Neuronal stem cell (in vitro differentiated cells): ENCODE results near the gene SNX25.

ENCODE experiments used
- DNase-seq: peaks from one replicate; pipeline ENCODE4 v3.0.0-alpha.2; 2013; ENCODE audit warnings: low spot score
- H2AFZ ChIP-seq: one replicate; pipeline ENCODE4 v1.6.1; 2013; ENCODE audit warnings: mild to moderate bottlenecking, low read length, inconsistent platforms
- H2AK5ac ChIP-seq: 2 replicates; pipeline ENCODE4 v1.6.1; 2013; ENCODE audit warnings: low read depth, mild to moderate bottlenecking, inconsistent platforms, low read length, moderate library complexity, mixed read lengths
- H2BK120ac ChIP-seq: 2 replicates; pipeline ENCODE4 v1.6.1; 2013; ENCODE audit warnings: low read depth, mild to moderate bottlenecking, inconsistent platforms, low read length, moderate library complexity, mixed read lengths
- H2BK12ac ChIP-seq: one replicate; pipeline ENCODE4 v1.6.1; 2013; ENCODE audit warnings: low read length, inconsistent platforms
- H2BK15ac ChIP-seq: 2 replicates; pipeline ENCODE4 v1.6.1; 2013; ENCODE audit warnings: mild to moderate bottlenecking, low read length, inconsistent platforms, mixed read lengths
- H2BK5ac ChIP-seq: one replicate; pipeline ENCODE4 v1.6.1; 2013; ENCODE audit warnings: inconsistent platforms, mild to moderate bottlenecking, low read length, moderate library complexity
- H3K14ac ChIP-seq: one replicate; pipeline ENCODE4 v1.6.1; 2013; ENCODE audit warnings: low read length, inconsistent platforms
- H3K18ac ChIP-seq: 2 replicates; pipeline ENCODE4 v1.6.1; 2013; ENCODE audit warnings: low read length, inconsistent platforms
- H3K23ac ChIP-seq: 2 replicates; pipeline ENCODE4 v1.6.1; 2013; ENCODE audit warnings: low read depth, mild to moderate bottlenecking, mixed read lengths, low read length, inconsistent platforms; ENCODE audit not compliant: poor library complexity
- H3K27ac ChIP-seq: replicated peaks from 3 replicates; pipeline ENCODE4 v1.5.1; 2013; ENCODE audit warnings: low read length, inconsistent platforms
- H3K27me3 ChIP-seq, 3 experiments: 2 replicates each; pipeline ENCODE4 v1.6.1; 2013; ENCODE audit warnings: low read length in 3 of 3, mild to moderate bottlenecking in 2 of 3, inconsistent platforms in 1 of 3, low read depth in 1 of 3, mixed read lengths in 1 of 3, moderate library complexity in 1 of 3; ENCODE audit not compliant: control insufficient read depth in 3 of 3, insufficient read depth in 3 of 3
- H3K36me3 ChIP-seq, 2 donors: replicated peaks in 1 of 2; 2 replicates each; pipeline ENCODE4 v1.6.1; 2013; ENCODE audit warnings: low read length in 2 of 2; ENCODE audit not compliant: control insufficient read depth in 2 of 2, insufficient read depth in 2 of 2
- H3K4ac ChIP-seq: 2 replicates; pipeline ENCODE4 v1.6.1; 2013; ENCODE audit warnings: inconsistent platforms, mild to moderate bottlenecking, low read length, moderate library complexity
- H3K4me1 ChIP-seq, 2 donors: 1 replicate in 1 of 2; 2 replicates in 1 of 2; pipeline ENCODE4 v1.6.1; 2013; ENCODE audit warnings: low read length in 2 of 2, low read depth in 1 of 2; ENCODE audit not compliant: control insufficient read depth in 2 of 2, insufficient read depth in 1 of 2
- H3K4me2 ChIP-seq: one replicate; pipeline ENCODE4 v1.6.1; 2013; ENCODE audit warnings: mild to moderate bottlenecking, low read length, inconsistent platforms; ENCODE audit not compliant: insufficient read depth, poor library complexity, severe bottlenecking
- H3K4me3 ChIP-seq, 2 donors: 2 replicates each; pipeline ENCODE4 v1.5.1; 2013; ENCODE audit warnings: low read length in 2 of 2, mild to moderate bottlenecking in 2 of 2, inconsistent platforms in 1 of 2, moderate library complexity in 1 of 2
- H3K79me1 ChIP-seq: one replicate; pipeline ENCODE4 v1.6.1; 2013; ENCODE audit warnings: low read depth, mild to moderate bottlenecking, inconsistent platforms, low read length, moderate library complexity
- H3K9ac ChIP-seq: one replicate; pipeline ENCODE4 v1.6.1; 2013; ENCODE audit warnings: mild to moderate bottlenecking, low read depth, low read length, inconsistent platforms; ENCODE audit not compliant: poor library complexity
- H3K9me3 ChIP-seq, 2 donors: replicated peaks in 1 of 2; 2 replicates each; pipeline versions ENCODE3 to v1.6.1; 2013; ENCODE audit warnings: low read length in 2 of 2, mild to moderate bottlenecking in 2 of 2, inconsistent platforms in 1 of 2, low read depth in 1 of 2, mixed read lengths in 1 of 2, moderate library complexity in 1 of 2; ENCODE audit not compliant: control insufficient read depth in 2 of 2, insufficient read depth in 1 of 2
- H4K8ac ChIP-seq: one replicate; pipeline ENCODE4 v1.6.1; 2013; ENCODE audit warnings: low read depth, mild to moderate bottlenecking, inconsistent platforms, low read length, moderate library complexity
- H4K91ac ChIP-seq: one replicate; pipeline ENCODE4 v1.6.1; 2013; ENCODE audit warnings: low read length, low read depth, mild to moderate bottlenecking, inconsistent platforms; ENCODE audit not compliant: poor library complexity
- WGBS, 2 donors: extraction: QIAGEN DNeasy Blood & Tissue Kit; methylation state at CpG; one replicate each; pipeline ENCODE4 v1.1.7; 2013; ENCODE audit warnings: missing lambda C conversion rate in 2 of 2, mixed read lengths in 1 of 2; ENCODE audit not compliant: insufficient read length in 2 of 2, insufficient replicate concordance in 1 of 2; ENCODE audit errors: extremely low coverage in 2 of 2; 5-methylcytosine and 5-hydroxymethylcytosine counted together

SNX25 gene

DNA sequence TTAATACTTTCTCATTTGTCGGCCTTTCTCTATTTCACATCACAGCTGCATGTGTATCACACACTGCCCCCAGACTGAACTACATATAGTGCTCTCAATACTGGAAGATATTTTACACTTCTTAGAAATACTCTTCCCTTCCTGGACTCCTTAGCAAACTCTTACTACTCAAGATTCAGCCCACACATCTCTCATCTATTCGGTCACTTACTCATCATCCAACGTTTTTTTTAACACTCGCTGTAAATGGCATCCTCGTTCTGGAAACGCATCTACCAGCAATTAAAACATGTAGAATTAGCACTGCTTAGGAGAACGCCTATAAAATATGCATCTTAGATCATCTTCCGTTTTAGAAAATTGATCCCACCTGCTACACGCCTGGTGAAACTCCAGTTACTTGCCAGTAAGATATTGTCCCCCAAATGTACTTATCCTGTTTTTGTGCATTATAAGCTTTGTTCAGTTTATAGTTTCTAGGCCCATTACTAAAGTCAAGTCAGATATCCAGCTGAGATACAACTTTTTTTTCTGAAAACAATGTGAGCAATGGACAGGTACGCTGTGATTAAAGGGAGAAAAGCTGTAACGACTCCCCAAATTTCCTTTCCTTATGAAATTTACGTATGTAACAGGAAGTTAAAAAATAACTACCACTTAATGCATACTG, 185.3 kb downstream of the SNX25 start:
- H3K27me3 ChIP-seq = no peaks in the 10 kb centered on the region
- no peak overlapping the region for H3K9ac ChIP-seq
- no peak overlapping the region for H3K27ac ChIP-seq
- no peak overlapping the region for H2BK15ac ChIP-seq
- H3K9me3 ChIP-seq = peaks cover 2 to 3% of the 10 kb centered on the region in 2 donors
- no peak overlapping the region for H3K4ac ChIP-seq
- DNase-seq = no peak
- no peak overlapping the region for H2AK5ac ChIP-seq
- no peaks in the 10 kb centered on the region for H3K79me1 ChIP-seq
- H3K36me3 ChIP-seq = peaks cover 0 to 11% of the 10 kb centered on the region in 2 donors
- H2BK12ac ChIP-seq = no peak overlapping the region
- no peak overlapping the region for H4K8ac ChIP-seq
- H3K14ac ChIP-seq = no peak overlapping the region
- no peak overlapping the region for H3K18ac ChIP-seq
- no peak overlapping the region for H2BK5ac ChIP-seq
- no peak overlapping the region for H2BK120ac ChIP-seq
- H4K91ac ChIP-seq = no peak overlapping the region
- WGBS, 2 donors = 100% methylated on average over 2 to 3 of the region's 12 CpGs
- peak overlapping the region in 1 of 2 donors; percentile 16 for H3K4me3 ChIP-seq
- H3K4me2 ChIP-seq = no peak overlapping the region
- H3K4me1 ChIP-seq = peaks cover 4 to 5% of the 10 kb centered on the region in 2 donors
- H2AFZ ChIP-seq = no peak overlapping the region
- no peak overlapping the region for H3K23ac ChIP-seq

DNA sequence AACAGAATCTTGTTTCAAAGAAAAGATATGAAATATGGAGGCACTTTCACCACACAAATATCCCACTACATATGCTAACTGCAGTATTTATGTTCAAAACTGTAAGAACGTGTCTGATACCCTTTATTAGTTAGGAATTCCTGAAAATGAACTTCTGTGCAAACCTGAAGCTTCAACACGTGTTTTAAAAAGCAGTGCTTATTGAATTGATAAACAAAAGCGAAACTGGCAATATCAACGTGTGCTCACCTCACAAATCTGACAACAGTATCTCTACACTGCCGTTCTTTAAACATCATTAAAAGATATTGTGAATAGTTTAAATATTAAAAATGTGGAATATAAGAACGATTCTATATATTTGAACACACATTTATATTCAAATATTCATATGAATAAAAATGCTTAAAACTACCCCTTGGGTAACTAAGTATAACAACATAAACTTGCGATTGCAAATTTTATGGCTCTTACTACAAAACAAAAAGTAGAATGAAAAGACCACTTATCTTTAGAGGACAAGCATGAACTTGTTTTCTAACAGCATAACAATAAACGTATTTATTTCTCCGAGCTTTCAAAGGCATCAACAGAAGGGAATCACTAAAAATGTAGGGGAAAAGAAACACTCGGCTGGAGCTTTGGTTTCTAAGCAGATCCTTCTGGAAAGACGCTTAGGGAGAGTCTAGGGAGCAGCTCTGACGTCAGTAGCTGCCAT, 186.0 kb downstream of the SNX25 start, which contains the start of gene LRP2BP:
Gene LRP2BP, minus strand, starts transcription at position 687 of the 718 bp plus-strand sequence. CDS start 17,738 bp downstream, outside the sequence.
- WGBS, 2 donors = no CpG with 5 or more reads among the region's 12 CpGs
- H3K9ac ChIP-seq = peak within 1 kb of the TSS; percentile 81
- H3K4me3 ChIP-seq = peak within 1 kb of the TSS; percentile 56 to 88
- H3K79me1 ChIP-seq = no peaks in the 10 kb centered on the region
- H4K8ac ChIP-seq = no peak within 1 kb of the TSS
- H2BK120ac ChIP-seq = peak within 1 kb of the TSS; percentile 72
- peak within 1 kb of the TSS; percentile 82 for H3K14ac ChIP-seq
- H4K91ac ChIP-seq = peak within 1 kb of the TSS; percentile 72
- H3K18ac ChIP-seq = peak within 1 kb of the TSS; percentile 98
- peak within 1 kb of the TSS; percentile 58 for H2BK12ac ChIP-seq
- peak within 1 kb of the TSS; percentile 89 for H3K4ac ChIP-seq
- H3K9me3 ChIP-seq = peaks cover 2 to 3% of the 10 kb centered on the region in 2 donors
- peak within 1 kb of the TSS; percentile 88 for H3K4me2 ChIP-seq
- H3K4me1 ChIP-seq = peaks cover 4 to 5% of the 10 kb centered on the region in 2 donors
- peak within 1 kb of the TSS; percentile 96 for H2AFZ ChIP-seq
- no peak for DNase-seq
- H3K36me3 ChIP-seq = peaks cover 0 to 18% of the 10 kb centered on the region in 2 donors
- no peak within 1 kb of the TSS for H2AK5ac ChIP-seq
- peak within 1 kb of the TSS; percentile 83 for H3K27ac ChIP-seq
- H2BK5ac ChIP-seq = peak within 1 kb of the TSS; percentile 66
- H2BK15ac ChIP-seq = peak within 1 kb of the TSS; percentile 38
- peak within 1 kb of the TSS; percentile 98 for H3K23ac ChIP-seq
- no peaks in the 10 kb centered on the region for H3K27me3 ChIP-seq

DNA sequence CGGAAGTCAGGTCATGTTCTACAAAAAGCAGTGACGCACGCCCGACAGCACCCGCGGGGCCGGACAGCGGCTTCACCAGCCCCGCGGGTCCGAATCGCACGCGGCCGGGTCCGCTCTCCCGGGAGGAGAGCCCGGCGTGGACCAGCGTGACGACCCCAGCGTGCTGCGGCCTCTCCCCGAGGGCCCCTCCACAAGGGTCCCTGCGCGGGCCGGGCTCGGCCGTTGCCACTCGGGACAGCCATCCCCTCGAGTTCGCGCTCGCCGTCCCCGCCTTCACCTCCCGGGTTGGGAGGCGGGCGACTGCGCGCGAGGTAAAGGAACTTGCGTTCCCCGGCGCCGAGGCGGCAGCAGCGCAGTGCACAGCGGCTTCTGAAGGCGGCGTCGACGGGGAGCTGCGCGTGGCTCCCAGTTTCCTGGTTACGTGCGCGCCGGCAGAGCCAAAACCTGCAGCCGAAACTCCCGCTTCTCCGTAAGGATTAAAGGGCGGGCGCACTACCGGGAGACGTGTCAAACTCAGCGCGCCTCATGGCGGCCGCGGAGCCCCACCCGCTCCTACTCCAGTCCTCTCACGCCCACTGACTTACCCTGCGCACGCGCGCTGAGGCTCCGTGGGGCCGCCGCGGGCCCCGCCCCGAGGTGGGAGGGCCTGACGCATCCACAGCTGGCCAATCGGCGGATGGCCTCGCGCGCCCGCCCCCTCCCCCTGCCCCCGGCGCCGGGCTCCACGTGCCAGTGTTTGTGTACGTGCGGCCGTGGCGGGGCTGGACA, 186.7 kb downstream of the SNX25 start:
- peak overlapping the region; percentile 83 for H3K27ac ChIP-seq
- WGBS, 2 donors = no CpG with 5 or more reads among the region's 98 CpGs

More for the DNA sequence above, 186.7 kb downstream of the SNX25 start:
- Histone ChIP-seq H3K9me3 (peaks cover under 1 to 3% of the 10 kb centered on the region in 2 donors), H3K4me2 (peak overlapping the region; percentile 88), H2BK15ac (peak overlapping the region; percentile 38), H3K23ac (peak overlapping the region; percentile 98), H2BK120ac (peak overlapping the region; percentile 72), H3K36me3 (peaks cover 0 to 25% of the 10 kb centered on the region in 2 donors), H3K4me3 (peak overlapping the region; percentile 56 to 88), H2AK5ac (no peak overlapping the region), H2BK5ac (peak overlapping the region; percentile 66), H3K4ac (peak overlapping the region; percentile 89), H3K14ac (peak overlapping the region; percentile 82), H3K9ac (peak overlapping the region; percentile 81), H3K79me1 (no peaks in the 10 kb centered on the region), H4K8ac (no peak overlapping the region), H3K18ac (peak overlapping the region; percentile 98), H3K27me3 (no peaks in the 10 kb centered on the region), H2AFZ (peak overlapping the region; percentile 96), H3K4me1 (peaks cover 4 to 5% of the 10 kb centered on the region in 2 donors), H4K91ac (peak overlapping the region; percentile 72), H2BK12ac (peak overlapping the region; percentile 58)
- DNase-seq = peak; percentile 96
